PC-3 (cell line): ENCODE results near the gene FBXL16. TPM values are rescaled to one million over a fixed set of nuclear protein-coding genes. Genes with fewer than 3 reads are reported as not detected.

Experiments
- ATAC-seq: fragments of 200-7000 bp; cut with Tn5 transposase; 2 replicates; pipeline ENCODE4 v1.9.1; 2020; ENCODE audit warnings: mild to moderate bottlenecking, moderate library complexity
- BruUV-seq: library from RNA; stranded (reverse); fragments of 400-500 nt; replicated peaks from 2 replicates; lab custom pipeline; 2021; lab: Mats Ljungman, UMichigan
- CTCF ChIA-PET: fragments of 300-600 bp; sonication (Branson Sonifier 250); formaldehyde crosslinking; loops from one replicate; lab custom pipeline; 2022; ENCODE audit warnings: antibody characterized with exemption; lab: Charles Lee
- POLR2A ChIA-PET: fragments of 300-600 bp; sonication (Branson Sonifier 250); formaldehyde crosslinking; loops from one replicate; lab custom pipeline; 2022; ENCODE audit warnings: antibody characterized with exemption; ENCODE audit not compliant: unreplicated experiment; lab: Charles Lee
- DNase-seq: peaks from one replicate; pipeline ENCODE4 v3.0.0-alpha.2; 2015
- H2AFZ ChIP-seq: fragments of 300-600 bp; sonication (generic); 2 replicates; pipeline ENCODE4 v1.6.0; 2016; ENCODE audit warnings: antibody characterized with exemption, low read length
- H3F3A ChIP-seq: fragments of 300-600 bp; sonication (generic); one replicate; pipeline ENCODE4 v1.6.0; 2017; ENCODE audit warnings: antibody characterized with exemption, low read length, control low read depth, mild to moderate bottlenecking; ENCODE audit not compliant: unreplicated experiment
- H3K27ac ChIP-seq: fragments of 300-600 bp; sonication (generic); 2 replicates; pipeline ENCODE4 v1.5.1; 2016; ENCODE audit warnings: mild to moderate bottlenecking, low read length
- H3K27me3 ChIP-seq: fragments of 300-600 bp; sonication (generic); 2 replicates; pipeline ENCODE4 v1.6.1; 2016; ENCODE audit warnings: low read length, mixed read lengths
- H3K36me3 ChIP-seq: fragments of 300-600 bp; sonication (generic); 2 replicates; pipeline ENCODE4 v1.6.1; 2016; ENCODE audit warnings: low read depth, mixed run types, low read length, mixed read lengths
- H3K4me1 ChIP-seq: fragments of 300-600 bp; sonication (generic); 2 replicates; pipeline ENCODE4 v1.5.1; 2016; ENCODE audit warnings: low read length; ENCODE audit not compliant: insufficient read depth
- H3K4me2 ChIP-seq: fragments of 300-600 bp; sonication (generic); 2 replicates; pipeline ENCODE4 v1.6.0; 2016; ENCODE audit warnings: low read length
- H3K4me3 ChIP-seq: fragments of 300-600 bp; sonication (generic); 2 replicates; pipeline ENCODE4 v1.5.1; 2016; ENCODE audit warnings: mild to moderate bottlenecking, low read length, mixed read lengths
- H3K79me2 ChIP-seq: fragments of 300-600 bp; sonication (generic); 2 replicates; pipeline ENCODE4 v1.6.1; 2017; ENCODE audit warnings: low read length, mixed read lengths
- H3K9ac ChIP-seq: fragments of 300-600 bp; sonication (generic); 2 replicates; pipeline ENCODE4 v1.6.0; 2016; ENCODE audit warnings: mild to moderate bottlenecking, low read length
- H3K9me2 ChIP-seq: fragments of 300-600 bp; sonication (generic); replicated peaks from 2 replicates; pipeline ENCODE4 v1.6.1; 2016; ENCODE audit warnings: mixed run types, low read length, mixed read lengths
- H3K9me3 ChIP-seq: fragments of 300-600 bp; sonication (generic); 2 replicates; pipeline ENCODE4 v1.6.1; 2016; ENCODE audit warnings: low read length, mixed read lengths
- H4K20me1 ChIP-seq: fragments of 300-600 bp; sonication (generic); 2 replicates; pipeline ENCODE4 v1.6.1; 2016; ENCODE audit warnings: low read length, mixed read lengths
- CTCF ChIP-seq: fragments of 300-600 bp; sonication (generic); conservative IDR thresholded peaks from 2 replicates; pipeline ENCODE4 v1.5.1; 2017; ENCODE audit warnings: antibody characterized with exemption, low read depth, mild to moderate bottlenecking, low read length
- EZH2 ChIP-seq: fragments of 300-600 bp; sonication (generic); IDR thresholded peaks from one replicate; pipeline ENCODE4 v1.6.1; 2017; ENCODE audit warnings: antibody characterized with exemption, mild to moderate bottlenecking, low read length; ENCODE audit not compliant: unreplicated experiment
- EZH2phosphoT487 ChIP-seq: fragments of 300-600 bp; sonication (generic); IDR thresholded peaks from 2 replicates; pipeline ENCODE4 v1.6.1; 2018; ENCODE audit warnings: mild to moderate bottlenecking, antibody characterized with exemption, low read length, borderline replicate concordance
- intact Hi-C: fragments of 100-400 bp; cut with micrococcal nuclease; formaldehyde crosslinking; loops from 2 replicates; pipeline ENCODE4 v1.9.0; 2023
- total RNA-seq: library from RNA; depleted of rRNA; stranded (reverse); fragments of >200 nt; gene quantifications from 2 replicates; pipeline ENCODE4 v1.2.3, GENCODE V29; 2014

FBXL16 gene
- total RNA-seq, 1 experiment from 2014 or later: 7.5 TPM

DNA sequence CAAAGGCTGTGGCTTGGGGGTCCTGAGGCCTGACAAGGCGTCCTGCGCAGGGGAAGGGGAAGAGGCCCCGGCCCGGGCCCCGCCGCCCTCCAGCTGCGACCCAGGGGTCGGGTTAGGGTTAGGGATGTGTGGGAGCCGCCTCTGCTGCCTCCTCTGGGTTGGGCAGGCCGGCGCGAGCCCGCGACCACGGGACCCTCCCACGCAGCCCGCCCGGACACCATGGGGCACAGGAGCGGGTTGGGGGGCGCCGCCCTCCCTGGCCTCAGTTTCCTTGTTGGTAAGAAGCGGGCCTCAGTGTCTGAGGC is 34.8 kb upstream of the FBXL16 start:
- no peak for TF ChIP-seq EZH2
- TF ChIP-seq EZH2phosphoT487: no peak
- TF ChIP-seq CTCF: no peak
- BruUV-seq: no TSS peak
- Histone ChIP-seq H3K9ac (peak overlapping the region; percentile 79), H3K4me2 (peak overlapping the region; percentile 97), H3K36me3 (no peaks in the 10 kb centered on the region), H4K20me1 (no peaks in the 10 kb centered on the region), H3K27me3 (no peaks in the 10 kb centered on the region), H3K27ac (no peak overlapping the region), H3K9me2 (no peaks in the 10 kb centered on the region), H3K4me3 (peak overlapping the region; percentile 89), H3K79me2 (peaks cover 12% of the 10 kb centered on the region), H3K9me3 (no peaks in the 10 kb centered on the region), H2AFZ (peak overlapping the region; percentile 87), H3F3A (no peaks in the 10 kb centered on the region), H3K4me1 (peaks cover 5% of the 10 kb centered on the region; the same call in 1 of the 2 replicates)
- POLR2A ChIA-PET: no interaction called here
- CTCF ChIA-PET: no interaction called here
- ATAC-seq: peak; percentile 28
- DNase-seq: no peak
- intact Hi-C loops: loop anchor here (5.0 kb wide), 1 partner anchor 42 kb away; no protein-coding TSS in a partner anchor

- Histone ChIP-seq H3K36me3 (no peaks in the 10 kb centered on the region), H3K27ac (no peak overlapping the region), H3K27me3 (no peaks in the 10 kb centered on the region), H3K9me3 (no peaks in the 10 kb centered on the region), H3K4me1 (peaks cover 5% of the 10 kb centered on the region; the same call in 1 of the 2 replicates), H3K79me2 (peaks cover 12% of the 10 kb centered on the region), H3K4me2 (peak overlapping the region; percentile 97), H3K4me3 (peak overlapping the region; percentile 89), H3K9me2 (no peaks in the 10 kb centered on the region), H4K20me1 (no peaks in the 10 kb centered on the region), H3F3A (no peaks in the 10 kb centered on the region), H2AFZ (peak overlapping the region; percentile 87; the same call in 1 of the 2 replicates), H3K9ac (peak overlapping the region; percentile 79)
- TF ChIP-seq EZH2: no peak
- no peak for TF ChIP-seq EZH2phosphoT487
- no peak for TF ChIP-seq CTCF
- no peak for DNase-seq
- POLR2A ChIA-PET: no interaction called here
- peak; percentile 37 for ATAC-seq
- intact Hi-C loops: loop anchor here (5.0 kb wide), 1 partner anchor 42 kb away; no protein-coding TSS in a partner anchor
- BruUV-seq: TSS peak; percentile 32
- CTCF ChIA-PET: interaction anchor here (0.5 kb wide), 1 partner anchor 48 kb away, joined by 6 read pairs; the partner anchor contains the start of gene RPUSD1
Measured at GRCh38 chr16:739560-740458, 34.2 kb upstream of the FBXL16 start.
